Activated CD4-positive, alpha-beta memory T cell treated with anti-CD3 and anti-CD28 coated beads, Interleukin-2, amount 10 ng/mL, durations not matched to agents 7 days and 5 days (primary cell): Measurements from ENCODE around the gene CYP2A7. TPM values are rescaled to one million over a fixed set of nuclear protein-coding genes. Genes with fewer than 3 reads are reported as not detected.
"Not testable (repeated sequence)": the region's sequence is repeated elsewhere in the genome, so short reads cannot be mapped to it uniquely, and the experiment has no call there.

Source experiments
- CTCF ChIA-PET: fragments of 350-600 bp; sonication (Branson Sonifier 250); formaldehyde crosslinking; loops from one replicate; lab custom pipeline; 2021; ENCODE audit warnings: antibody characterized with exemption, inconsistent platforms; lab: Charles Lee
- POLR2A ChIA-PET: fragments of 350-600 bp; sonication (Branson Sonifier 250); formaldehyde crosslinking; loops from one replicate; lab custom pipeline; 2021; ENCODE audit warnings: antibody characterized with exemption; lab: Charles Lee
- DNase-seq: peaks from one replicate; pipeline ENCODE4 v3.0.0-alpha.2; 2020
- H3K27ac Mint-ChIP-seq: one replicate; pipeline ENCODE4 v1.8.0; 2021; ENCODE audit warnings: mild to moderate bottlenecking, mixed read lengths
- H3K27me3 Mint-ChIP-seq: one replicate; pipeline ENCODE4 v1.8.0; 2021; ENCODE audit warnings: mixed read lengths
- H3K36me3 Mint-ChIP-seq: one replicate; pipeline ENCODE4 v1.8.0; 2021; ENCODE audit warnings: low read depth, mixed read lengths
- H3K4me1 Mint-ChIP-seq: one replicate; pipeline ENCODE4 v1.8.0; 2021; ENCODE audit warnings: mixed read lengths
- H3K4me3 Mint-ChIP-seq: one replicate; pipeline ENCODE4 v1.8.0; 2021; ENCODE audit warnings: mild to moderate bottlenecking, mixed read lengths
- H3K9me3 Mint-ChIP-seq: one replicate; pipeline ENCODE4 v1.8.0; 2021; ENCODE audit warnings: mixed read lengths
- total RNA-seq, 2 experiments: library from RNA; stranded (reverse); gene quantifications; one replicate each; pipeline ENCODE4 v1.2.3, GENCODE V29; 2021

CYP2A7 gene
- total RNA-seq, 2 experiments from 2014 or later, result not detected

- Mint-ChIP-seq H3K27me3 (peaks cover 25% of the 10 kb centered on the region), H3K4me3 (peak overlapping the region; percentile 68), H3K36me3 (no peaks in the 10 kb centered on the region), H3K9me3 (peaks cover 6% of the 10 kb centered on the region), H3K27ac (no peak overlapping the region), H3K4me1 (peaks cover 18% of the 10 kb centered on the region)
- peak; percentile 43 for DNase-seq
- ChIA-PET POLR2A (no interaction called here), CTCF (no interaction called here)
Measured at GRCh38 chr19:40908976-40909375, 26.9 kb upstream of the CYP2A7 start.

GRCh38 chr19:40907968-40908735 is 26.1 kb upstream of the CYP2A7 start:
- H3K27ac Mint-ChIP-seq, result peak overlapping the region; percentile 49
- H3K9me3 Mint-ChIP-seq, result no peaks in the 10 kb centered on the region
- H3K4me3 Mint-ChIP-seq, result peak overlapping the region; percentile 68
- ChIA-PET CTCF (no interaction called here), POLR2A (no interaction called here)
- peaks cover 17% of the 10 kb centered on the region for H3K27me3 Mint-ChIP-seq
- H3K4me1 Mint-ChIP-seq, result peaks cover 18% of the 10 kb centered on the region
- H3K36me3 Mint-ChIP-seq, result no peaks in the 10 kb centered on the region
- DNase-seq, result peak; percentile 69

GRCh38 chr19:40906512-40906911 is 24.5 kb upstream of the CYP2A7 start:
- no peak overlapping the region for H3K4me3 Mint-ChIP-seq
- POLR2A ChIA-PET, result no interaction called here
- H3K36me3 Mint-ChIP-seq, result no peaks in the 10 kb centered on the region
- CTCF ChIA-PET, result no interaction called here
- no peak for DNase-seq
- H3K27ac Mint-ChIP-seq, result no peak overlapping the region
- peaks cover 16% of the 10 kb centered on the region for H3K27me3 Mint-ChIP-seq
- peaks cover 18% of the 10 kb centered on the region for H3K4me1 Mint-ChIP-seq
- no peaks in the 10 kb centered on the region for H3K9me3 Mint-ChIP-seq

GRCh38 chr19:40904673-40905156 is 22.7 kb upstream of the CYP2A7 start:
- H3K4me1 Mint-ChIP-seq, result peaks cover 29% of the 10 kb centered on the region
- CTCF ChIA-PET, POLR2A ChIA-PET, H3K4me3 Mint-ChIP-seq, H3K27ac Mint-ChIP-seq, DNase-seq, H3K36me3 Mint-ChIP-seq, H3K9me3 Mint-ChIP-seq: not testable (repeated sequence)
- H3K27me3 Mint-ChIP-seq, result peaks cover 14% of the 10 kb centered on the region

- H3K4me3 Mint-ChIP-seq, DNase-seq, POLR2A ChIA-PET, H3K36me3 Mint-ChIP-seq, H3K27ac Mint-ChIP-seq, CTCF ChIA-PET, H3K27me3 Mint-ChIP-seq, H3K9me3 Mint-ChIP-seq: not testable (repeated sequence)
- peaks cover 23% of the 10 kb centered on the region for H3K4me1 Mint-ChIP-seq
Measured at GRCh38 chr19:40901975-40902750, 20.1 kb upstream of the CYP2A7 start.

- DNase-seq, POLR2A ChIA-PET, H3K27me3 Mint-ChIP-seq, H3K9me3 Mint-ChIP-seq, H3K4me3 Mint-ChIP-seq, CTCF ChIA-PET, H3K27ac Mint-ChIP-seq, H3K36me3 Mint-ChIP-seq: not testable (repeated sequence)
- H3K4me1 Mint-ChIP-seq, result peaks cover 23% of the 10 kb centered on the region
Measured at GRCh38 chr19:40900521-40900920, 18.5 kb upstream of the CYP2A7 start.

GRCh38 chr19:40899964-40900363 is 17.9 kb upstream of the CYP2A7 start:
- DNase-seq, result peak; percentile 59
- H3K27me3 Mint-ChIP-seq, H3K4me3 Mint-ChIP-seq, H3K9me3 Mint-ChIP-seq, H3K36me3 Mint-ChIP-seq, POLR2A ChIA-PET: not testable (repeated sequence)
- Mint-ChIP-seq H3K4me1 (peaks cover 23% of the 10 kb centered on the region), H3K27ac (peak overlapping the region; percentile 45)
- CTCF ChIA-PET, result interaction anchor here (0.8 kb wide), 1 partner anchor 80 kb away, joined by 3 read pairs; no protein-coding TSS in a partner anchor

GRCh38 chr19:40896843-40897789 is 15.1 kb upstream of the CYP2A7 start:
- CTCF ChIA-PET, POLR2A ChIA-PET, DNase-seq, H3K36me3 Mint-ChIP-seq, H3K27me3 Mint-ChIP-seq, H3K4me3 Mint-ChIP-seq, H3K27ac Mint-ChIP-seq, H3K9me3 Mint-ChIP-seq: not testable (repeated sequence)
- peaks cover 21% of the 10 kb centered on the region for H3K4me1 Mint-ChIP-seq

GRCh38 chr19:40896418-40896796 is 14.4 kb upstream of the CYP2A7 start:
- Mint-ChIP-seq H3K4me1 (peaks cover 21% of the 10 kb centered on the region), H3K36me3 (no peaks in the 10 kb centered on the region), H3K27ac (no peak overlapping the region), H3K4me3 (no peak overlapping the region), H3K27me3 (peaks cover 4% of the 10 kb centered on the region), H3K9me3 (peaks cover 3% of the 10 kb centered on the region)
- ChIA-PET POLR2A (no interaction called here), CTCF (no interaction called here)
- DNase-seq, result no peak

GRCh38 chr19:40893112-40893511 is 11.1 kb upstream of the CYP2A7 start:
- Mint-ChIP-seq H3K4me1 (peaks cover 6% of the 10 kb centered on the region), H3K27me3 (peaks cover 16% of the 10 kb centered on the region), H3K27ac (no peak overlapping the region), H3K9me3 (no peaks in the 10 kb centered on the region), H3K36me3 (no peaks in the 10 kb centered on the region), H3K4me3 (no peak overlapping the region)
- CTCF ChIA-PET, result no interaction called here
- no peak for DNase-seq
- POLR2A ChIA-PET, result interaction anchor here (0.8 kb wide), 1 partner anchor 251 kb away, joined by 4 read pairs; no protein-coding TSS in a partner anchor

GRCh38 chr19:40889366-40889765 is 7.3 kb upstream of the CYP2A7 start:
- Mint-ChIP-seq H3K9me3 (no peaks in the 10 kb centered on the region), H3K27me3 (peaks cover 19% of the 10 kb centered on the region), H3K4me1 (no peaks in the 10 kb centered on the region), H3K4me3 (no peak overlapping the region), H3K36me3 (no peaks in the 10 kb centered on the region), H3K27ac (no peak overlapping the region)
- DNase-seq, result no peak
- ChIA-PET POLR2A (no interaction called here), CTCF (no interaction called here)

GRCh38 chr19:40888191-40888590 is 6.2 kb upstream of the CYP2A7 start:
- CTCF ChIA-PET, result no interaction called here
- POLR2A ChIA-PET, result no interaction called here
- DNase-seq, result no peak
- Mint-ChIP-seq H3K9me3 (no peaks in the 10 kb centered on the region), H3K4me1 (no peaks in the 10 kb centered on the region), H3K4me3 (no peak overlapping the region), H3K36me3 (no peaks in the 10 kb centered on the region), H3K27ac (no peak overlapping the region), H3K27me3 (peaks cover 25% of the 10 kb centered on the region)
